ENCODE data around the gene LRRN1.

GRCh38 chr3:3802046-3802445 is 2.8 kb downstream of the LRRN1 start:
- TF ChIP-seq, protein P1, sequence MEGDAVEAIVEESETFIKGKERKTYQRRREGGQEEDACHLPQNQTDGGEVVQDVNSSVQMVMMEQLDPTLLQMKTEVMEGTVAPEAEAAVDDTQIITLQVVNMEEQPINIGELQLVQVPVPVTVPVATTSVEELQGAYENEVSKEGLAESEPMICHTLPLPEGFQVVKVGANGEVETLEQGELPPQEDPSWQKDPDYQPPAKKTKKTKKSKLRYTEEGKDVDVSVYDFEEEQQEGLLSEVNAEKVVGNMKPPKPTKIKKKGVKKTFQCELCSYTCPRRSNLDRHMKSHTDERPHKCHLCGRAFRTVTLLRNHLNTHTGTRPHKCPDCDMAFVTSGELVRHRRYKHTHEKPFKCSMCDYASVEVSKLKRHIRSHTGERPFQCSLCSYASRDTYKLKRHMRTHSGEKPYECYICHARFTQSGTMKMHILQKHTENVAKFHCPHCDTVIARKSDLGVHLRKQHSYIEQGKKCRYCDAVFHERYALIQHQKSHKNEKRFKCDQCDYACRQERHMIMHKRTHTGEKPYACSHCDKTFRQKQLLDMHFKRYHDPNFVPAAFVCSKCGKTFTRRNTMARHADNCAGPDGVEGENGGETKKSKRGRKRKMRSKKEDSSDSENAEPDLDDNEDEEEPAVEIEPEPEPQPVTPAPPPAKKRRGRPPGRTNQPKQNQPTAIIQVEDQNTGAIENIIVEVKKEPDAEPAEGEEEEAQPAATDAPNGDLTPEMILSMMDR (conservative IDR thresholded peaks at IDR 0.05; ENCODE audit: low read length): no peak
- no peak for TF ChIP-seq EZH2phosphoT487 (IDR thresholded peaks at IDR 0.05; ENCODE audit: borderline replicate concordance, low read depth, low read length)
